H9 (cell line): ENCODE data around the gene SRP72. TPM values are rescaled to one million over a fixed set of nuclear protein-coding genes. Genes with fewer than 3 reads are reported as not detected.

Experiments used
- DNase-seq: peaks from one replicate; pipeline ENCODE4 v3.0.0-alpha.2; 2017
- H2AFZ ChIP-seq: one replicate; pipeline ENCODE4 v1.6.1; 2013; ENCODE audit warnings: mild to moderate bottlenecking, low read length, control low read depth, moderate library complexity
- H2AK5ac ChIP-seq: 2 replicates; pipeline ENCODE4 v1.6.1; 2013; ENCODE audit warnings: low read length, control low read depth, mixed read lengths; ENCODE audit not compliant: insufficient read length
- H2BK120ac ChIP-seq: one replicate; pipeline ENCODE4 v1.6.1; 2013; ENCODE audit warnings: low read depth, mild to moderate bottlenecking, low read length, control low read depth, inconsistent platforms; ENCODE audit not compliant: poor library complexity, severe bottlenecking
- H2BK12ac ChIP-seq: 2 replicates; pipeline ENCODE4 v1.6.1; 2013; ENCODE audit warnings: low read length, control low read depth, mixed read lengths, low read depth; ENCODE audit not compliant: insufficient read length
- H2BK15ac ChIP-seq: 2 replicates; pipeline ENCODE4 v1.6.1; 2013; ENCODE audit warnings: low read depth, low read length, control low read depth
- H2BK20ac ChIP-seq: one replicate; pipeline ENCODE4 v1.6.1; 2013; ENCODE audit warnings: low read depth, mild to moderate bottlenecking, low read length, control low read depth, inconsistent platforms; ENCODE audit not compliant: poor library complexity, severe bottlenecking
- H2BK5ac ChIP-seq: 2 replicates; pipeline ENCODE4 v1.6.1; 2013; ENCODE audit warnings: low read length, control low read depth, mixed read lengths; ENCODE audit not compliant: insufficient read length
- H3K14ac ChIP-seq: 2 replicates; pipeline ENCODE4 v1.6.1; 2013; ENCODE audit warnings: low read length, control low read depth; ENCODE audit not compliant: insufficient read depth
- H3K18ac ChIP-seq: 2 replicates; pipeline ENCODE4 v1.6.1; 2013; ENCODE audit warnings: low read depth, mild to moderate bottlenecking, mixed read lengths, low read length, control low read depth; ENCODE audit not compliant: insufficient read length
- H3K23ac ChIP-seq: 2 replicates; pipeline ENCODE4 v1.6.1; 2013; ENCODE audit warnings: low read length, control low read depth, mixed read lengths, low read depth; ENCODE audit not compliant: insufficient read length
- H3K23me2 ChIP-seq: 2 replicates; pipeline ENCODE4 v1.6.1; 2013; ENCODE audit warnings: low read depth, mild to moderate bottlenecking, mixed read lengths, low read length, control low read depth; ENCODE audit not compliant: insufficient read length, poor library complexity, severe bottlenecking
- H3K27ac ChIP-seq: 2 replicates; pipeline ENCODE4 v1.5.1; 2013; ENCODE audit warnings: low read length, control low read depth, mixed read lengths, low read depth; ENCODE audit not compliant: insufficient read length
- H3K27me3 ChIP-seq: 2 replicates; pipeline ENCODE4 v1.6.1; 2013; ENCODE audit warnings: low read length, control low read depth, inconsistent platforms; ENCODE audit not compliant: insufficient read depth
- H3K4ac ChIP-seq: 2 replicates; pipeline ENCODE4 v1.6.1; 2013; ENCODE audit warnings: low read depth, mild to moderate bottlenecking, control low read depth, inconsistent platforms, low read length, moderate library complexity
- H3K4me1 ChIP-seq: 2 replicates; pipeline ENCODE4 v1.6.1; 2013; ENCODE audit warnings: low read length, control low read depth, inconsistent platforms; ENCODE audit not compliant: insufficient read depth
- H3K4me2 ChIP-seq: 2 replicates; pipeline ENCODE4 v1.6.1; 2013; ENCODE audit warnings: low read length, control low read depth, mixed read lengths; ENCODE audit not compliant: insufficient read length, insufficient read depth
- H3K56ac ChIP-seq: 2 replicates; pipeline ENCODE4 v1.6.1; 2013; ENCODE audit warnings: low read depth, mild to moderate bottlenecking, mixed read lengths, low read length, control low read depth; ENCODE audit not compliant: insufficient read length
- H3K79me1 ChIP-seq: 2 replicates; pipeline ENCODE4 v1.6.1; 2013; ENCODE audit warnings: low read depth, mild to moderate bottlenecking, moderate library complexity, low read length, control low read depth, inconsistent platforms; ENCODE audit not compliant: insufficient read depth, poor library complexity, severe bottlenecking
- H3K79me2 ChIP-seq: 2 replicates; pipeline ENCODE4 v1.6.1; 2013; ENCODE audit warnings: low read length, control low read depth, inconsistent platforms; ENCODE audit not compliant: insufficient read depth
- H3K9ac ChIP-seq: 2 replicates; pipeline ENCODE4 v1.6.1; 2013; ENCODE audit warnings: low read length, control low read depth, mixed read lengths; ENCODE audit not compliant: insufficient read length; ENCODE audit errors: extremely low read depth
- H3K9me3 ChIP-seq: one replicate; pipeline ENCODE4 v1.6.1; 2013; ENCODE audit warnings: low read depth, low read length, inconsistent platforms; ENCODE audit not compliant: control insufficient read depth
- H3T11ph ChIP-seq: one replicate; pipeline ENCODE4 v1.6.1; 2013; ENCODE audit warnings: mild to moderate bottlenecking, low read length, control low read depth, inconsistent platforms
- H4K20me1 ChIP-seq: one replicate; pipeline ENCODE4 v1.6.1; 2013; ENCODE audit not compliant: control insufficient read depth, insufficient read length, insufficient read depth
- H4K5ac ChIP-seq: 2 replicates; pipeline ENCODE4 v1.6.1; 2013; ENCODE audit warnings: low read depth, mild to moderate bottlenecking, mixed read lengths, low read length, control low read depth; ENCODE audit not compliant: insufficient read length
- H4K8ac ChIP-seq: replicated peaks from 2 replicates; pipeline ENCODE4 v1.6.1; 2013; ENCODE audit warnings: low read length, control low read depth, mixed read lengths, low read depth; ENCODE audit not compliant: insufficient read length
- H4K91ac ChIP-seq: 2 replicates; pipeline ENCODE4 v1.6.1; 2013; ENCODE audit warnings: low read depth, mild to moderate bottlenecking, moderate library complexity, mixed read lengths, low read length, control low read depth; ENCODE audit not compliant: insufficient read length
- H3K27ac Mint-ChIP-seq, 3 experiments: 2 replicates in 2 of 3; 3 replicates in 1 of 3; pipeline ENCODE4 v1.8.0; 2020 to 2021; ENCODE audit warnings: mixed read lengths in 3 of 3, mild to moderate bottlenecking in 1 of 3, moderate library complexity in 1 of 3
- H3K27me3 Mint-ChIP-seq: 2 replicates; pipeline ENCODE4 v1.8.0; 2021; ENCODE audit warnings: low read depth, mild to moderate bottlenecking, moderate library complexity, mixed read lengths
- H3K36me3 Mint-ChIP-seq, 3 experiments: 2 replicates in 2 of 3; 3 replicates in 1 of 3; pipeline ENCODE4 v1.8.0; 2020 to 2021; ENCODE audit warnings: low read depth in 3 of 3, mixed read lengths in 3 of 3; ENCODE audit not compliant: insufficient read depth in 1 of 3
- H3K4me1 Mint-ChIP-seq, 2 experiments: 2 replicates each; pipeline ENCODE4 v1.8.0; 2020; ENCODE audit warnings: mixed read lengths in 2 of 2
- H3K4me3 Mint-ChIP-seq, 2 experiments: 2 replicates in 1 of 2; 3 replicates in 1 of 2; pipeline ENCODE4 v1.8.0; 2020 to 2021; ENCODE audit warnings: mild to moderate bottlenecking in 2 of 2, mixed read lengths in 2 of 2, moderate library complexity in 1 of 2
- H3K9me3 Mint-ChIP-seq, 2 experiments: 2 replicates in 1 of 2; 3 replicates in 1 of 2; pipeline ENCODE4 v1.8.0; 2020; ENCODE audit warnings: mild to moderate bottlenecking in 2 of 2, mixed read lengths in 2 of 2, moderate library complexity in 1 of 2
- WGBS: extraction: QIAGEN DNeasy Blood & Tissue Kit; methylation state at CpG from one replicate; pipeline ENCODE4 v1.1.7; 2013; ENCODE audit warnings: missing lambda C conversion rate, low lambda C conversion rate, mixed read lengths; ENCODE audit not compliant: insufficient read length; ENCODE audit errors: extremely low coverage; 5-methylcytosine and 5-hydroxymethylcytosine counted together
- total RNA-seq: library from RNA; stranded (reverse); gene quantifications from 2 replicates; pipeline ENCODE4 v1.2.1, GENCODE V29; 2021
- TF ChIP-seq, protein P1 (sequence below): fragments of 200-600 bp; sonication (generic); conservative IDR thresholded peaks from 3 replicates; pipeline ENCODE4 v1.8.0; 2021; ENCODE audit warnings: antibody characterized with exemption, mild to moderate bottlenecking

Gene SRP72
- total RNA-seq, 1 experiment from 2014 or later = 141 TPM

DNA sequence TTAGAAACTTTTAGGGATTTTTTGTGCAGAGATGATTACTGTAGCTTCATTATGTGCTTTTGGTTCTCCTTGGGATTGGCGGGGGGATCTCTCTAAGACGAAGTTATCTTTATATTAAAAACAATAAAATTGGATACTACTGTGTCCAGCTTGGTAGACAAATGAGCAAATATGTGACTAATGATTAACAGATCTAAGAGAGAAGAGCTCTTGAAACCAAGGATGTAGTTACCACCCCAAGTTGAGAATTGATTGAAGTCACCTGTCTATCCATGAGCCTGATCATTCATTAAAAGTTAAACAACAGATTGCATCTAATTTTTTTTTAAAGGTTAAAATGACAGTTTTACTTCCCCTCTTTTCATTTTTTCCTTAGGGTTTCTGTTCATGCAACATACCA lies 22.7 kb upstream of the SRP72 start:
- Histone ChIP-seq H3K23ac (no peak overlapping the region), H3K27me3 (no peaks in the 10 kb centered on the region), H3K79me1 (no peaks in the 10 kb centered on the region), H3K56ac (no peak overlapping the region), H4K5ac (no peak overlapping the region), H3K4me1 (no peaks in the 10 kb centered on the region), H3K4me2 (no peak overlapping the region), H3K9me3 (no peaks in the 10 kb centered on the region), H3K14ac (no peak overlapping the region), H2AFZ (no peak overlapping the region), H3K27ac (no peak overlapping the region), H3T11ph (no peak overlapping the region), H2BK120ac (no peak overlapping the region), H4K20me1 (no peaks in the 10 kb centered on the region), H3K79me2 (peaks cover 22% of the 10 kb centered on the region), H2BK5ac (no peak overlapping the region), H3K23me2 (no peaks in the 10 kb centered on the region), H2AK5ac (no peak overlapping the region), H3K4ac (no peak overlapping the region), H2BK20ac (no peak overlapping the region), H4K91ac (no peak overlapping the region), H4K8ac (no peak overlapping the region), H3K9ac (no peak overlapping the region), H2BK15ac (no peak overlapping the region), H3K18ac (no peak overlapping the region), H2BK12ac (no peak overlapping the region)
- Mint-ChIP-seq H3K4me1 (peaks cover 19 to 23% of the 10 kb centered on the region in 2 experiments), H3K36me3 (peaks cover 64 to 86% (median 82%) of the 10 kb centered on the region in 3 experiments), H3K4me3 (no peak overlapping the region), H3K27me3 (no peaks in the 10 kb centered on the region), H3K27ac (no peak overlapping the region), H3K9me3 (no peaks in the 10 kb centered on the region)
- no CpG with 5 or more reads among the region's 2 CpGs for WGBS
- TF ChIP-seq, protein P1, sequence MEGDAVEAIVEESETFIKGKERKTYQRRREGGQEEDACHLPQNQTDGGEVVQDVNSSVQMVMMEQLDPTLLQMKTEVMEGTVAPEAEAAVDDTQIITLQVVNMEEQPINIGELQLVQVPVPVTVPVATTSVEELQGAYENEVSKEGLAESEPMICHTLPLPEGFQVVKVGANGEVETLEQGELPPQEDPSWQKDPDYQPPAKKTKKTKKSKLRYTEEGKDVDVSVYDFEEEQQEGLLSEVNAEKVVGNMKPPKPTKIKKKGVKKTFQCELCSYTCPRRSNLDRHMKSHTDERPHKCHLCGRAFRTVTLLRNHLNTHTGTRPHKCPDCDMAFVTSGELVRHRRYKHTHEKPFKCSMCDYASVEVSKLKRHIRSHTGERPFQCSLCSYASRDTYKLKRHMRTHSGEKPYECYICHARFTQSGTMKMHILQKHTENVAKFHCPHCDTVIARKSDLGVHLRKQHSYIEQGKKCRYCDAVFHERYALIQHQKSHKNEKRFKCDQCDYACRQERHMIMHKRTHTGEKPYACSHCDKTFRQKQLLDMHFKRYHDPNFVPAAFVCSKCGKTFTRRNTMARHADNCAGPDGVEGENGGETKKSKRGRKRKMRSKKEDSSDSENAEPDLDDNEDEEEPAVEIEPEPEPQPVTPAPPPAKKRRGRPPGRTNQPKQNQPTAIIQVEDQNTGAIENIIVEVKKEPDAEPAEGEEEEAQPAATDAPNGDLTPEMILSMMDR = no peak
- DNase-seq = no peak
